HEK293T (cell line): ENCODE results near the gene DDI1.

Source experiments
- CTCF ChIA-PET: fragments of 350-600 bp; formaldehyde crosslinking; extraction: SDS; loops from one replicate; lab custom pipeline; 2021; ENCODE audit warnings: antibody characterized with exemption, inconsistent platforms; lab: Yijun Ruan, JAX
- POLR2A ChIA-PET: fragments of 350-600 bp; formaldehyde crosslinking; extraction: SDS; loops from one replicate; lab custom pipeline; 2020; ENCODE audit warnings: antibody characterized with exemption, inconsistent platforms; lab: Yijun Ruan, JAX
- DNase-seq: peaks from one replicate; pipeline ENCODE4 v3.0.0; 2012; ENCODE audit warnings: mixed read lengths; ENCODE audit errors: extremely low spot score
- ARNT ChIP-seq: fragments of 450-650 bp; IDR thresholded peaks from 2 replicates; pipeline ENCODE4 v1.6.1; 2017; ENCODE audit warnings: mild to moderate bottlenecking
- BHLHE40 ChIP-seq: fragments of 450-650 bp; IDR thresholded peaks from 2 replicates; pipeline ENCODE4 v1.6.1; 2016; ENCODE audit warnings: mild to moderate bottlenecking, moderate library complexity, borderline replicate concordance
- CTBP1 ChIP-seq: fragments of 450-650 bp; IDR thresholded peaks from 2 replicates; pipeline ENCODE4 v1.6.1; 2016; ENCODE audit warnings: borderline replicate concordance
- ELF4 ChIP-seq: fragments of 450-650 bp; IDR thresholded peaks from 2 replicates; pipeline ENCODE4 v1.6.1; 2017; ENCODE audit warnings: antibody characterized with exemption
- FOXA1 ChIP-seq: fragments of 450-650 bp; IDR thresholded peaks from 2 replicates; pipeline ENCODE4 v1.6.1; 2016; ENCODE audit warnings: mild to moderate bottlenecking
- FOXK2 ChIP-seq: fragments of 450-650 bp; IDR thresholded peaks from 2 replicates; pipeline ENCODE4 v1.6.1; 2016; ENCODE audit warnings: mild to moderate bottlenecking
- FOXM1 ChIP-seq: fragments of 450-650 bp; IDR thresholded peaks from 2 replicates; pipeline ENCODE4 v1.6.1; 2017; ENCODE audit warnings: mild to moderate bottlenecking, borderline replicate concordance
- HDGF ChIP-seq: fragments of 450-650 bp; IDR thresholded peaks from 2 replicates; pipeline ENCODE4 v1.6.1; 2017; ENCODE audit warnings: antibody characterized with exemption, borderline replicate concordance
- L3MBTL2 ChIP-seq: fragments of 450-650 bp; conservative IDR thresholded peaks from 2 replicates; pipeline ENCODE4 v1.6.1; 2016; ENCODE audit warnings: mild to moderate bottlenecking
- LEF1 ChIP-seq: fragments of 450-650 bp; IDR thresholded peaks from 2 replicates; pipeline ENCODE4 v1.6.1; 2017; ENCODE audit warnings: mild to moderate bottlenecking, borderline replicate concordance
- NFRKB ChIP-seq: fragments of 450-650 bp; IDR thresholded peaks from 2 replicates; pipeline ENCODE4 v1.6.1; 2016; ENCODE audit warnings: mild to moderate bottlenecking, moderate library complexity
- SP1 ChIP-seq: fragments of 450-650 bp; IDR thresholded peaks from 2 replicates; pipeline ENCODE4 v1.6.1; 2017
- SUZ12 ChIP-seq: fragments of 450-650 bp; IDR thresholded peaks from 2 replicates; pipeline ENCODE4 v1.6.1; 2016; ENCODE audit warnings: mild to moderate bottlenecking
- TARDBP ChIP-seq: fragments of 450-650 bp; IDR thresholded peaks from 2 replicates; pipeline ENCODE4 v1.6.1; 2016
- ZNF384 ChIP-seq: fragments of 450-650 bp; IDR thresholded peaks from 2 replicates; pipeline ENCODE4 v1.6.1; 2016
- TF ChIP-seq, protein P1 (sequence below): fragments of 450-650 bp; IDR thresholded peaks from 2 replicates; pipeline ENCODE4 v1.6.1; 2016

Gene DDI1

DNA sequence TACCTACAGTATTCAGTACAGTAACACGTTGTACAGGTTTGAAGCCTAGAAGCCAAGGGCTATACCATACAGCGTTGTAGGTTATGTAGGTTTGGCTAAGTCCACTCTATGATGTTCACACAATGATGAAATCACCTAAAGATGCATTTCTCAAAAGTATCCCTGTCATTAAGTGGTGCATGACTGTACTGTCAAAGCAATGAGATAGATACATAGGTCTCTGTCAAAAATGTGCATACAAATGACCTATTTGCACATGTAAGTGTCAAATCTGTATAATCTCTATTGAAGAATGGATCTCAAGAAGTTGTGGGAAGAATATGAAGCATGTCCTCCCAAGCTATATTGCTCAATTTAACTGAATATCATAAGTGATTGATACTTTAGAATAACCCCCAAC, 11.9 kb upstream of the DDI1 start:
- DNase-seq = no peak
- CTCF ChIA-PET = no interaction called here
- POLR2A ChIA-PET = no interaction called here
- TF ChIP-seq LEF1 = no peak
- TF ChIP-seq ELF4 = no peak

DNA sequence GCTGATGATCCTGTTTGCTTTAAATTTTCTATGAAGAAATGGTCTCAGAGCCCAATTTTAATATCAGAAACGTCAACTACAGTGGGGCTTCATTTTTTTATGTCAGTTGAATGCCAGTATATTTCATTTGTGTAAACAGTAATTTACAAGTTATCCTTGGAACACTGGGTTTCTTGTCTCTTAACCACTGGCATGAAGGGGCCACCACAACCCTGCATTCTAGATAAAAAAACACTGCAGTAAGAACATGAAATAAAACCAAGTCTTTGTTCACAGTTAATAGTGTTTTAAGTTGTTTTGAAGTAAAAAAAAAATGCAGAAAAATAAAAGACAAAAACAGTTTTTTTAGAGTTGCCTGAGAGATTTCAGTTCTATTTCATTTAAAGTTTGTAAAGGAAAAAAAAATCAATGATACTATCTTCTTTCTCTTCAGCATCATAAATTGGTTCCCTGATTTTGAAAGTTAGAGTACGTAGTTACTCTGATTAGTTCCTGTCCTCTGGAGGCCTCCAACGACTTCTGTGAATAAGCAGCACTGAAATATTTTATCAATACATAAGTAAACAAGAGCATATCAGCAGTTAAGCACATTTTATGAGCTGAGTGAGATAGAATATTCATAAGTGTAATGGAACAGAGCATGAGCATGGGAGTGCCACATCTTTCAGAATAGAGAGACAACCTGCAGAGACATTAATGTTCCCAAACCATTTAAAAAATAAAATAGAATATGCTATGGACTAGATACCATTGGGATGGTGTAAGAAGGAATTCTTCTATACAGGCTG, 7.8 kb upstream of the DDI1 start:
- POLR2A ChIA-PET = no interaction called here
- TF ChIP-seq ELF4 = no peak
- TF ChIP-seq FOXK2 = no peak
- TF ChIP-seq NFRKB = no peak
- TF ChIP-seq FOXA1 = no peak
- no peak for TF ChIP-seq L3MBTL2
- TF ChIP-seq FOXM1 = no peak
- no peak for TF ChIP-seq SP1
- TF ChIP-seq HDGF = no peak
- TF ChIP-seq ARNT = no peak
- TF ChIP-seq ZNF384 = no peak
- no peak for TF ChIP-seq TARDBP
- no peak for TF ChIP-seq CTBP1

DNA sequence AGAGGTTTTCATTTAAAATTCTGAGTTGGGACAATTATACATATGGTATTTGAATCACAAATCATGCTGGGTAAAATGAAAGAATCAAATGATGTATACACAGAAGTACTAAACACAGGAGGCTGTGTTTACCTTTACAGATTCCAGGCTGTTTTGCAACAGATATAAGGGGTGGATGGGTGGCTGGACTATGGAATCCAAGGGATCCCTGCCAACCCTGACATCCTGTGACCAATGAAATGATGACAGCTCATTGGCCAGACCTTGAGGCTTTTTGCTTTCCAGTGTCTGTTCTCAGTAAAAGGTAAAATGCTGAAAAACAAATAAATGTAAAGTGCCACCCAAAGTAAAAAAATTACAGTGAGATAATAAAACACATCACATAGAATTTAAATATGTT, 3.3 kb upstream of the DDI1 start:
- DNase-seq = no peak
- POLR2A ChIA-PET = no interaction called here
- CTCF ChIA-PET = no interaction called here
- TF ChIP-seq NFRKB = no peak
- TF ChIP-seq ELF4 = no peak
- TF ChIP-seq CTBP1 = no peak
- no peak for TF ChIP-seq SUZ12
- TF ChIP-seq FOXM1 = no peak
- no peak for TF ChIP-seq HDGF
- TF ChIP-seq ARNT = no peak
- no peak for TF ChIP-seq TARDBP
- TF ChIP-seq BHLHE40 = no peak
- no peak for TF ChIP-seq FOXA1

More for the DNA sequence above, 7.8 kb upstream of the DDI1 start:
- DNase-seq = no peak
- CTCF ChIA-PET = no interaction called here

DNA sequence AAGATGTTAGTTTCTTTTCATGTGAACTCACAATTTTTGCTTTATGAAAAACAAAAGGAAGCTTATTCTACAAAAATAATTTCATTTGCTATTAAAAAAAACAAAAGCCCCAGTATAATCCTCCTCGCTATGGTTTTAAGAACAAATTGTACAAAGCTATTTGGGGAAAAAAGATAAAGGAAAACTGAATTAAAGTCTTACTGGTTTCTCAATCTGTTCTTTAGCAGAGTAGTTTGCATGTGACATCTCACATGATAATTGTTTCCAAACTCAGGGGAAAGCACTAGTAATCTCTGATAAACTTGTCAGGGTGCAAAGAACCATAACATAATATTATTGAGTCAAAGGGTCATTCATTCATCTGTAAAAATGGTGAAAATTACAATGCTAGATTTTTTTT, 2.9 kb upstream of the DDI1 start:
- TF ChIP-seq HDGF = no peak
- TF ChIP-seq FOXK2 = no peak
- no peak for DNase-seq
- ChIA-PET CTCF (no interaction called here), POLR2A (no interaction called here)

DNA sequence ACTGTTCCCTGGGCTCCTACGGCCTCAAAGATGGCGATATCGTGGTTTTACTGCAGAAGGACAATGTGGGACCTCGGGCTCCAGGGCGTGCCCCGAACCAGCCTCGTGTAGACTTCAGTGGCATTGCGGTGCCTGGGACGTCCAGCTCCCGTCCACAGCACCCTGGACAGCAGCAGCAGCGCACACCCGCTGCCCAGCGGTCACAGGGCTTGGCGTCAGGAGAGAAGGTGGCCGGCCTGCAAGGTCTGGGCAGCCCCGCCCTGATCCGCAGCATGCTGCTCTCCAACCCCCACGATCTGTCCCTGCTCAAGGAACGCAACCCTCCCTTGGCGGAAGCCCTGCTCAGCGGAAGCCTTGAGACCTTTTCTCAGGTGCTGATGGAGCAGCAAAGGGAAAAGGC, 555 bp downstream of the DDI1 start:
- DNase-seq = no peak
- CTCF ChIA-PET = no interaction called here
- TF ChIP-seq NFRKB = no peak
- TF ChIP-seq L3MBTL2 = no peak
- POLR2A ChIA-PET = no interaction called here

DNA sequence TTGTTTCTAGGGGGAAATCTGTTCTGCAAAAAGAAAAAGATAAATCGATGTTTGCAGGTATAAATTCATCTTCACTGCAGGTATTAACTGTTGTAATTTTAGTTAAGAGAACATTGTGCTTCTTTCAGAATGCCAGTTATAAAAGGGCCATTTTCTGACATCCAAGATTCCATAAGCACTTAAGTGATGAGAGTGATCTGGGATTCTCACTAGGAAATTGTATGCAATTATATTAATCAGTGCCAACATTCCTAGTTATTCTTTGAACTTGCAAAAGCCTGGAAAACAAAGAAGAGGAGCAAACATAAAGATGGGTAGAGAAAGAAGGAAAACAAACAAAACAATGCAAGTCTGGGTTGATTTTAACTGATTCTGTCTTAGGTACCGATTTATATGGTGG, 5.4 kb downstream of the DDI1 start:
- POLR2A ChIA-PET = interaction anchor here (0.6 kb wide), 1 partner anchor 19 kb away, joined by 3 read pairs; no protein-coding TSS in a partner anchor

DNA sequence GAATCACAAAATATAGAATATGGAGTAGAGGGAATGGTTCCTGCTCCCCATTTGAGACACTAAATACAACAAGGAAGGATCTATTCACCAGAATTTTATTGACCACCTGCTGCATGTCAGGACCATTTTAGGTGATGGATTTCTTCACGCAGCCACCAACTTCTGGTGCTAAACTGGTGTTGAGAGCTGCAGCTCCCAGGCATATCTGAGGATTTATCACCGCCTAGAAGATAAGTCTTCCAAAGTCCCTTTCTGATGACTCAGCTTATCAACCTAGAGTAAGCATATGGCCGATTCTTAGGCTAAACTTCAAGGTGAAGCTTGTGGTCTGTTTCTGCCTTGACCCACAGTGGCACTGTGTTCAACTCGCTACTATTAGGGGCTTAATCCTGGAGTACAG, 6.7 kb downstream of the DDI1 start:
- no peak for TF ChIP-seq ELF4
- TF ChIP-seq L3MBTL2 = no peak
- TF ChIP-seq, protein P1, sequence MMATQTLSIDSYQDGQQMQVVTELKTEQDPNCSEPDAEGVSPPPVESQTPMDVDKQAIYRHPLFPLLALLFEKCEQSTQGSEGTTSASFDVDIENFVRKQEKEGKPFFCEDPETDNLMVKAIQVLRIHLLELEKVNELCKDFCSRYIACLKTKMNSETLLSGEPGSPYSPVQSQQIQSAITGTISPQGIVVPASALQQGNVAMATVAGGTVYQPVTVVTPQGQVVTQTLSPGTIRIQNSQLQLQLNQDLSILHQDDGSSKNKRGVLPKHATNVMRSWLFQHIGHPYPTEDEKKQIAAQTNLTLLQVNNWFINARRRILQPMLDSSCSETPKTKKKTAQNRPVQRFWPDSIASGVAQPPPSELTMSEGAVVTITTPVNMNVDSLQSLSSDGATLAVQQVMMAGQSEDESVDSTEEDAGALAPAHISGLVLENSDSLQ = no peak
- no peak for TF ChIP-seq NFRKB
- TF ChIP-seq SP1 = no peak
- TF ChIP-seq ZNF384 = no peak
- no peak for TF ChIP-seq FOXM1
- TF ChIP-seq FOXA1 = no peak
- TF ChIP-seq HDGF = no peak
- no peak for TF ChIP-seq SUZ12
- TF ChIP-seq TARDBP = no peak
- TF ChIP-seq CTBP1 = no peak
- no peak for TF ChIP-seq FOXK2
- DNase-seq = no peak
- ChIA-PET POLR2A (no interaction called here), CTCF (no interaction called here)

More for the DNA sequence above, 5.4 kb downstream of the DDI1 start:
- DNase-seq = no peak
- TF ChIP-seq FOXM1 = no peak
- no peak for TF ChIP-seq LEF1
- TF ChIP-seq CTBP1 = no peak
- TF ChIP-seq HDGF = no peak
- no peak for TF ChIP-seq TARDBP
- no peak for TF ChIP-seq SUZ12
- TF ChIP-seq FOXK2 = no peak
- TF ChIP-seq ELF4 = no peak
- TF ChIP-seq L3MBTL2 = no peak
- no peak for TF ChIP-seq ZNF384
- TF ChIP-seq NFRKB = no peak
- TF ChIP-seq FOXA1 = no peak
- CTCF ChIA-PET = no interaction called here

DNA sequence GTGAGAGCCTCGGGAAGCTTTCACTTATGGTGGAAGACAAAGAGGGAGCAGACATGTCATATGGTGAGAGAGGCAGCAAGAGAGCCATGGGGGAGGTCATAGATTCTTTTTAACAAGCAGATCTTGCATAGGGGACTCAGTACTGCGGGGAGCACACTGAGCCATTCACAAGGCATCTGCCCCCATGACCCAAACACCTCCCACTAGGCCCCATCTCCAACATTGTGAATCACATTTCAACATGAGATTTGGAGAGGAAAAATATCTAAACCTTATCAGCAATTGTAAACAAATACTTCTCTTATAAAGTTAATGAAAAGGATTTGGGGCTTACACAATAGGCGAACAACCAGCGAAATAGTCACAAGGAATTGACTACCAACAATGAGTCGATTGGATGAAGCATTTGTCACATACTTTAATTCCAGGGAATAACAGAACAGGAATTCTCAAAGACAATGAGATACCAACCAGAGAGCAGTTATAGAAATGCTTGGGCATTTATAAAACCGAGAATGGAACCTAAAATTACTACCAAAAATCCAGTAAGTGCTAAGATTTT, 7.3 kb downstream of the DDI1 start:
- TF ChIP-seq FOXM1 (no peak), SUZ12 (no peak), ARNT (no peak), NFRKB (no peak), L3MBTL2 (no peak), SP1 (no peak), FOXA1 (no peak), BHLHE40 (no peak), ELF4 (no peak), TARDBP (no peak), HDGF (no peak), CTBP1 (no peak), LEF1 (no peak), FOXK2 (no peak), ZNF384 (no peak)
- TF ChIP-seq, protein P1 = no peak
- CTCF ChIA-PET = no interaction called here
- POLR2A ChIA-PET = no interaction called here
- no peak for DNase-seq
